LNCAP (cell line): ENCODE results near the gene COL6A3.

Experiments used
- CTCF ChIP-seq: fragments of 450-650 bp; IDR thresholded peaks from 2 replicates; pipeline ENCODE4 v1.5.1; 2017; ENCODE audit warnings: mild to moderate bottlenecking

COL6A3 gene

GRCh38 chr2:237330541-237330940, 83.4 kb downstream of the COL6A3 start:
- no peak for TF ChIP-seq CTCF

DNA sequence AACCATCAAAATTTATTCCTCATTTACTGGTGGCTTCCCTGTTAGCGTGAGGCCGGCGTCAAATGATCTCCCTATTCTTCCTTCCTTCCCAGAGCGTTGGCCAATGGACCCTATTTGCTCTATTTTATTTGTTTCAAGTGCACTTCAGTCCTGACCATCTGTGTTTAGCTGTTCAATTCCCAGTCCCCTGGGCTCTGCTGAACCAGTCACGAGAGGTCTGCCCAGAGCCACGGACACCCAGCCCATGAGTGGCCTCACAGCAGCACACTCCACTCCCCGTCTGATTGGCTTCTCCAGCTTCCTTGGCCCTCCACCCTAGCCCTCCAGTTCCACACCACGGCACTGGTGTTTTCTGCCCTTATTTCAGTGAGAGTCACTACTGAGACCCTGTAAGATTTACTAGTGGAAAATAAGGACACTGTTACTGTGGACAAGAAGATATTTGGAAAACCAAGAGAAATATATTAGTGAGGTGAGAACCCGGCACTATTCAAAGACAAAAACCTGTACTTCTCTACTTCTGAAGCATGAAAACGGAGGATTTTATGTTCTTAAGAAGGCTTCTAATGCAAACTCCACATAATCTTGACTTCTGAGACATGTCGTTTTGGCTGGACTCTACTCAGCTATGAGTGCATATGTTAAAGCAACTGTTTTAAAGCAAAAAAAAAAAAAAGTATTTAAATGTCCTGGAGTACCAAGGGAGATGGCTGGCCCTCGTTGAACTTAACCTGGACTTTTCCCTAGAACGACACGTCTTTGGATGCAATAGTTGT, 86.6 kb downstream of the COL6A3 start:
- TF ChIP-seq CTCF, result no peak

DNA sequence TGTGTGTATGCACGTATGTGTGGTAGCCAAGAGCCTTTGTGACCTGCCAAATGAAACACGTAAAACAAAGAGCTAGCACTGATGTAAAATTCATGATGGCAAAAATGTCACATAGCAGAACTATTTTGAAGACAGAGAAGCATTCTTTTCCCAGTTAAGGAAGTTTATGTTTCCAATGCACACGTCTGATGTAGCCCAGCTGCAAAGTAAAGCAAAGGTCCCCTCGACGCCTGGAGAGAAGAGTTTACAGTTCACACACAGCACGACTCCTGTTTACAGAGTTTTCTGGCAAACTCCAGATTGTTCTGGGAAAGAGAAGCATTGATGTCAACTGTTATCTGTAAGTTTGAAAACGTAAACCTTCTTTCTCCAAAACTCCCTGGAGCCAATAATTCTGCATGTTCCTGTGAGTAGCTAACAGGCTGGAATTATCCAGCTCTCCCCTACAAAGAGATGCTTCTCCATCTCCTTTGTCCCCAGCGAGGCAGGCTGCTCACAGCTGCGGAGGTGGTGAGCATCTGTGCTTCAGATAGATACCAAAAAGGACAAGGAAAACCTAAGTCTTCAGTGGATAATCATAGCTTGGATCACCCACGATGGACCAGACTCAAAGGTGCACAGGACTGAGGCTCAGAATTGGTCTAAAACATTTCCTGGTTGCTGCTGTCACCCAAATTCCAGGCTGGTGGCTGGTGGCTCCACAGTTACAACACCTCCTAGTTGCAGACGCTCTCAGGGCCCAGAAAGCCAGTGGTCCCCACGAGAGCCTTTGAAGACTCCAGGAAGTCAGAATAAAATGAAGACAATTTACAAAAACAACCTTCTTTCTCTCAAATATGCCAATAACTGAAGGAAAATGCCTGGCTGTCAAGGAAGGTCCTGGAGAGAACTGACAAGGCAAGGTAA, 87.4 kb downstream of the COL6A3 start:
- no peak for TF ChIP-seq CTCF

DNA sequence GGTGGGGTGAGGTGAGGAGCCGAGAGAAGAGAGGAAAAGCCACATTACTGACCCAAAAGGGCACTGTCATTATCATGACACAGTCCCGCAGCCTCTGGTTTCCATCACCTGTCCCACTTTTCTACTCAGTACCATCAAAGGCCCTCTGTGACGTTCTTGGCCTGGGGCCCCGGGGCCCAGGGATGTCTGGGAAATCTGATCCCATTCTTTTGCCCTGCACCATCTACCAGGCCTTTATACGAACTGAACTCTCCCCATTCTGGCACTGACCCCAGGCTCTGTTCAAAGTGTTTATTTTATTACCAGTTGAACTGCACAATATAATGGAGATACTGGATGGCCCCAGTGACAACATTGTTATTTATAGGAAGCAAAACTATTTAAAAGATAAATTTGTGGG, 89.1 kb downstream of the COL6A3 start:
- no peak for TF ChIP-seq CTCF

GRCh38 chr2:237324405-237324831, 89.5 kb downstream of the COL6A3 start:
- no peak for TF ChIP-seq CTCF

DNA sequence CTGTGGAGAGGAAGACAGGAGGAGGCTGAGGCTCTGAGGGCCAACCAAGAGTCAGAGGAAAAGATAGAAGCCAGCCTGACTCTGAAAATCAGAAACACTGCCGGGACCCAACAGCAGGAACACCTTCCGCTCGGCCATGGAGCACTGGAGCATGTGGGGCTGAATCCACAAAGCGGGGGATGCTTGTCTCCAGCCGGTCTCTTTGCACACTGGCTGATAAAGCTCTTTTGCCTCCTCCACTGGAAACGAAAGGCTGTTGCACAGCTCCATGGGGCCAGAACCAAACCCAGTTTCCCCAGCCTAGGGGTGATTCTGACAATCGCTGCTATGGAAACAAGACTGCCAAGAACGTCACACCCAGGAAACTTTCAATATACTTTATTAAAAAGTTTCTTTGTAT, 90.3 kb downstream of the COL6A3 start:
- TF ChIP-seq CTCF, result no peak

- peak; percentile 35 for TF ChIP-seq CTCF
Observed at GRCh38 chr2:237322564-237322963, 91.4 kb downstream of the COL6A3 start.
